GM19397 (cell line): ENCODE data around the gene C1QTNF12.

ENCODE experiments used
- ATAC-seq: cut with Tn5 transposase; IDR thresholded peaks from one replicate; pipeline ENCODE4 v1.9.1; 2021; ENCODE audit warnings: mild to moderate bottlenecking, moderate library complexity; ENCODE audit not compliant: unreplicated experiment

Gene C1QTNF12

GRCh38 chr1:1229770-1230169 is 16.8 kb downstream of the C1QTNF12 start:
- ATAC-seq = no peak

GRCh38 chr1:1228596-1229321 is 17.8 kb downstream of the C1QTNF12 start:
- ATAC-seq = no peak

DNA sequence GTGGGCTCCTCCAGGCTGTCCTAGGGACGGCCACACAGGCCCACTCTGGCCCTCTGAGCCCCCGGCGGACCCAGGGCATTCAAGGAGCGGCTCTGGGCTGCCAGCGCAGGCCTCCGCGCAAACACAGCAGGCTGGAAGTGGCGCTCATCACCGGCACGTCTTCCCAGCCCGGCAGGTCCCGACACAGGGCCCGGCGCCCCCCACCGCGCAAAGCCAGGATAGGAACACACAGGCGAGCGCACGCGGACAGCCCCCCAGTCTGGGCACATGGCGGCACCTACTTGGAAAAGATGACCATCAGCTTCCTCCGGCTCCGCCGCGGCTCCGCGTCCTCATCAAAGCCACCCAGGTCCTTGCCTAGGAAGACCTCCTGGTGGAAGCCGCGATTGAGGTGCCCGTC is 18.3 kb downstream of the C1QTNF12 start:
- no peak for ATAC-seq

DNA sequence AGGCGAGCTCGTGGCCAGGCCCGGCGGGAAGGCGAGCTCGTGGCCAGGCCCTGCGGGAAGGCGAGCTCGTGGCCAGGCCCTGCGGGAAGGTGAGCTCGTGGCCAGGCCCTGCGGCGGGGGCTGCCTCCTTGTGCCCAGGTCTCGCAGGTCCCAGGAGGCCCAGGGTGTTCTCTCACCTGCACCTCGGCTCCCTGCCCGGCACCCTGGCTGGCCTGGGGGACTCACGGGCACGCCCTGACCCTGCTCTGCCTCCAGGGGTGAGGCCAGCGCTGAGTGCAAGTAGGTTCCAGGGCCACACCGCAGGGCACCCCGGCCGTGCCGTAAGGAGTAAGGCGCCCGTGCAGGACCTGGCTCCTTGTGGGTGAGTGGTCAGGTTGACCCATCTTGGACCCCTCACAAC is 19.1 kb downstream of the C1QTNF12 start:
- no peak for ATAC-seq

- no peak for ATAC-seq
These were observed 19.8 kb downstream of the C1QTNF12 start for GRCh38 chr1:1226566-1227362.

GRCh38 chr1:1225913-1226312 is 20.6 kb downstream of the C1QTNF12 start:
- ATAC-seq = no peak

DNA sequence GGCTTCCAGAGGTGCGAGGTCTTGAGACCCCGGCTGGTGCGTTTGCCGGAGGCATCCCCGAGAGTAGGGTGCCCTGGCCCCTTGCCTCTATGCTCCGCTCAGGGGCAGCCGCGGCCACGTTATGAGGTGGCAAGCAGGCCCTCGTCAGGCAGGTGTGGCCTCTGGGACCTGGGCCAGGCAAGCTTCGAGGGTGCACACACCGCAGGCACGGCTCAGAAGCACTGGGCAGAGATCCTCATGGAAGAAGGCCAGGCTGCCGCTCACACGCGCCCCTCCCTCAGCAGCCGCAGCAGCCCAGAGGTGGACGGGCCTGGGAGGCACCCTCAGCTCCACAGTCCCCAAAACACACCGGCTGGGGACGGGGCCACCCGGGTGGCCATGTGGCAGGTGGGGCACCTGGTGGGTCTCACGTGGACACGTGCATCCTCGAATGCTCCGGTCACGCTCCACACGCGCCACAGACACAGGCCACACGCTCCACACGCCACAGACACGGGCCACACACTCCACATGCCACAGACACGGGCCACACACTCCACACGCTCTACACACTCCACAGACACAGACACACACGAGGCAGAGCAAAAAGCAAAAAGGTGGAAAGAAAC is 21.2 kb downstream of the C1QTNF12 start:
- ATAC-seq = no peak

GRCh38 chr1:1223891-1224290 is 22.6 kb downstream of the C1QTNF12 start:
- ATAC-seq = no peak

DNA sequence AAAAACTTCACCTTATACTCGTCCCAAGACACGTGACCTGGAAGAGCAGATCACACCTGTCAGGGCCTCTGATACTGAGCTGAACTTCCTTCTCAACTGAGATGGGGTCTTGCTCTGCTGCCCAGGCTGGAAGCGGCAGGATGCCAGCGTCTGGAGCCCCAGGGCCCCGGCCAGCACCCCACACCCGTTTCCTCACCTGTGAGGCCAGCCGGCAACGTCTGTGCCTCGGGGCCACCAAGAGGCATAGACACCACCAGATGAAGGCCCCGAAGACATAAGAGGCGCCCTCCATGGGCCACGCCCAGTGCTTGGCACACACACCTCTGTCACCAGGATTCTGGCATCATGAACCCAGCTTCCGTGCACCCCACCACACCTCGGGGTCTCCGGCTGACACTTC is 23.2 kb downstream of the C1QTNF12 start:
- no peak for ATAC-seq

DNA sequence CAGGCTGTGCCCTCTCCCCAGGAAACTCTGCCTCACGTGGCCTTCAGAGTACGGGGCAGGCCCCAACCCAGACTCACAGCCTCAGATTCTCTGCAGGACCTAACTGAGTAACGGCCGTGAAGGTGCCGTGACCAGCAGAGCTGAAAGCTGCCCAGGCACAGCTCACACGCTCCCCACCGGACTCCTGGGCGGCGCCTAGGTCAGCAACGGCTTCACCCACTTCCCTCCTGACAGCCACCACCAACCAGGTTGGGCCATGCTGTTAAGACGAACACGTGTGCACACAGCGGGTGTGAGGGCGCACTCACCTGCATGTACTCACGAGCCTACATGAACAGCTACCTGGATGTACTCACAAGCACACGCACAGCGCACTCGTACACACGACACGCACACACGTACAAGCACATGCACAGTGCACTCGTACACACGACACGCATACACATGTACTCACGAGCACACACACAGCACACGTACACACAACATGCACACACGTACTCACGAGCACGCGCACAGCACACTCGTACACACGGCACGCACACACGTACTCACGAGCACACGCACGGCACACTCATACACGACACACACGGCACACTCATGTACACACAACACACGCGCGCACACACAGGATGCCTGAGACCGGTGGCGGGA is 23.8 kb downstream of the C1QTNF12 start:
- ATAC-seq = no peak

DNA sequence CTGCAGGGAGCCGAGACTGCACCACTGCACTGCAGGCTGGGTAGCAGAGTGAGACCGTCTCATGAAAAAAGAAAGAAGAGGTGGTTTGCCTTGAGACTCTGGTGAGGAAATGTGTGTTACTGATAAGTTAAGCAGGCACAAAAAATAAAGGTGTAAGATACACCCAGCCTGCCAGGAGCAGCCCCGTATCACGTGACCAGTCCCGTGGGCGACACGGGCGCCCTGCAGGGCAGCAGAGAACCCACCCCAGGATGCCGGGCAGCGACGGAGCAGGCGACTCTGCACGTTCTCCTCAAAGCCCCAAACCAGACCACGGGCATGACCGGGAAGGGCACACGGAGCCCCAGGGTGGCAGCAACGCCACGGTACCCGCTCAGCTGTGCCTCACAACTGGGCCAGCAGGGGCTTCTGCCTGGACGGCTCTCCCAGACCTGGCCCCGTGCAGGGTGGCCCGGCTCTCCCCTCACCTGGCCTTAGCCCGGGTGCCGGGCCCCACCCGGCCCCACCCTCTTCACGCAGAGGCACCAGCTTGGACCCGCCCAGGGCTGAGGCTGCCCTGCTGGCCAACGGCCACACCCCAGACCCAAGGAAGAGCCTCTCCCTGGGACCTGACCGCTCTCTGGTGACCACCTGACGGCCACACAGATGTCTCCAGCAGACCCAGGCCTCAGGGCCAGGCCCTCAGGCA is 24.5 kb downstream of the C1QTNF12 start:
- ATAC-seq = no peak

DNA sequence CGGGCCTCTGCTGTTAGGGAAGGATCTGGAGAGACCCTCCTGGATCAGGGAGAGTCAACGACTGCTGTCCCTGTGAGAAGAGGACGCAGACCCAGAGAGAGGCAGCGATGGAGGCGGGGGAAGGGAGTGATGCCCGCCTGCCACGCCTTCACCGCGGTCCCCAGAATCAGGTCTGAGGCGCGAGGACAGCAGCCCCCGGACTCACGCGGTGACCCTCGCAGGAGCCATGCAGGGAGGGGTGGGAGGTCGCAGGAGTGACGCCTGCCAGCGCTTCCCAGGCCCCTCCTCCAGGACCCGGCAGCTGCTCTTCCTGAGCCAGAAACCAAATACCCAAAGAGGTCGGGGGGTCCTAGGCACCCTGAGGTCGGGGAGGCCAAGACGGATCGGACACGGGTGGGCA is 26.3 kb downstream of the C1QTNF12 start:
- ATAC-seq = no peak

GRCh38 chr1:1219341-1219740 is 27.2 kb downstream of the C1QTNF12 start:
- ATAC-seq = no peak

DNA sequence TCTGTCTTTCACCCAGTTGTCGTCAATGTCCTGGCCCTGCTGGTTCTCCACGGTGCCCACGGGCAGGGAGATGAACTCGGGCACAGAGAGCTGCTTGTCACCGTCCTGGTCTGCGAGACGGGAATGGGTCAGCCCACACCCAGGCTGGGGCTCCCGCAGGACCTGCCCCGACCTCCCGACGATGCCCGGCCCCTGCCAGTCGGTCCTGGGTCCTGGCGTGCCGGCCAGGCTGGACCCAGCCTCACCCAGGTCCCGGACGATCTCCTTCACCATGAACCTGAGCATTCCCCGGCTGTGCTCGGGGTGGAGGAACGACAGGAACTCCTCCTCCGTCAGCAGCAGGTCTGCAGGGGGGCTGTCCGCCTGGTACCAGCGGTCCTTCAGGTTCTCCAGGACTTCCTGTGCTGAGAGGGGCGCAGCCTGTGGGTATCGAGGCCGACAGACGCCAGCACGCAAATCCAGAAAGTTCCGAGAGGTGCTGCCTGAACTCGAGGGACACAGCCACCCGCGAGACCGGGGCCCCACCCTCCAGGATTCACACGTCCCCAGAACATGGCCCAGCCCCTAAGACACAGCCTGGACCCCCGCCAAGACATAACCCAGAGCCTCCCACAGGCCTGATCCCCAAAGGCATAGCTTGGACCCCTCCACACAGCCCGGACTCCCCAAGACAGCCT is 27.9 kb downstream of the C1QTNF12 start:
- no peak for ATAC-seq

GRCh38 chr1:1217621-1218523 is 28.6 kb downstream of the C1QTNF12 start:
- no peak for ATAC-seq

GRCh38 chr1:1216770-1217620 is 29.5 kb downstream of the C1QTNF12 start:
- no peak for ATAC-seq

- ATAC-seq = no peak
These were observed 30.5 kb downstream of the C1QTNF12 start for GRCh38 chr1:1215881-1216605.
